PFSK-1 (cell line): Measurements from ENCODE around the gene ZSCAN16.

Experiments used
- FOXP2 ChIP-seq: optimal IDR thresholded peaks from 2 replicates; pipeline ENCODE3; 2011; ENCODE audit warnings: borderline replicate concordance, control low read depth, inconsistent platforms; ENCODE audit not compliant: insufficient read depth; ENCODE audit errors: extremely low read length, extremely low read depth
- POLR2AphosphoS5 ChIP-seq: IDR thresholded peaks from 2 replicates; pipeline ENCODE4 v1.6.1; 2012; ENCODE audit warnings: low read depth, mild to moderate bottlenecking, control low read depth, low read length, moderate library complexity
- SIN3A ChIP-seq: IDR thresholded peaks from 2 replicates; pipeline ENCODE4 v1.6.1; 2012; ENCODE audit warnings: mild to moderate bottlenecking, low read length, moderate library complexity, borderline replicate concordance; ENCODE audit not compliant: insufficient read depth
- TAF1 ChIP-seq: IDR thresholded peaks from 2 replicates; pipeline ENCODE4 v1.6.1; 2012; ENCODE audit warnings: low read length, control low read depth, borderline replicate concordance; ENCODE audit not compliant: insufficient read depth
- TF ChIP-seq, protein P1 (sequence below), 2 experiments: IDR thresholded peaks; 2 replicates each; pipeline versions ENCODE4 v1.6.1 to v1.8.0; 2011 to 2012; ENCODE audit warnings: low read depth in 2 of 2, low read length in 2 of 2, control low read depth in 1 of 2, inconsistent platforms in 1 of 2, mild to moderate bottlenecking in 1 of 2, moderate library complexity in 1 of 2; ENCODE audit not compliant: insufficient read depth in 1 of 2

The ZSCAN16 gene

DNA sequence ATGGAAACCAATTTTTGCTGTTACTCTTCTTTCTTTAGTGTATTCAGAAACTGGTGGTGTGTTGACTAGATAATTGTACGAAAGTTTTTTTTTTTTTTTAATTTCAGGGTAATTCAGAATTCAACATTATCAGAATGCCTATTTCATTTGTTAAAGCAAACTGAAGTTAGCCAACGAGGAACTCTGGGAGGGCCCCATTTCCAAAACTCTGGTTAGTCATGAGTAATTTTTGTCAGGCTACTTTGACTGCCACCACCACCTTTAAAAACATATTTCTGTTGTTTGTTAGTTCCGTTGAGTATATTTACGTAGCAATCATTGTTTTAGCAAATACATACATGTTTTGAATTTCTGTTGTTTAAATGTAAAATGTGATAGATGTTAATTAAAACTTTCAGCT, 18.0 kb downstream of the ZSCAN16 start:
- TF ChIP-seq TAF1 (no peak), FOXP2 (no peak), POLR2AphosphoS5 (no peak), SIN3A (no peak)
- TF ChIP-seq, protein P1, sequence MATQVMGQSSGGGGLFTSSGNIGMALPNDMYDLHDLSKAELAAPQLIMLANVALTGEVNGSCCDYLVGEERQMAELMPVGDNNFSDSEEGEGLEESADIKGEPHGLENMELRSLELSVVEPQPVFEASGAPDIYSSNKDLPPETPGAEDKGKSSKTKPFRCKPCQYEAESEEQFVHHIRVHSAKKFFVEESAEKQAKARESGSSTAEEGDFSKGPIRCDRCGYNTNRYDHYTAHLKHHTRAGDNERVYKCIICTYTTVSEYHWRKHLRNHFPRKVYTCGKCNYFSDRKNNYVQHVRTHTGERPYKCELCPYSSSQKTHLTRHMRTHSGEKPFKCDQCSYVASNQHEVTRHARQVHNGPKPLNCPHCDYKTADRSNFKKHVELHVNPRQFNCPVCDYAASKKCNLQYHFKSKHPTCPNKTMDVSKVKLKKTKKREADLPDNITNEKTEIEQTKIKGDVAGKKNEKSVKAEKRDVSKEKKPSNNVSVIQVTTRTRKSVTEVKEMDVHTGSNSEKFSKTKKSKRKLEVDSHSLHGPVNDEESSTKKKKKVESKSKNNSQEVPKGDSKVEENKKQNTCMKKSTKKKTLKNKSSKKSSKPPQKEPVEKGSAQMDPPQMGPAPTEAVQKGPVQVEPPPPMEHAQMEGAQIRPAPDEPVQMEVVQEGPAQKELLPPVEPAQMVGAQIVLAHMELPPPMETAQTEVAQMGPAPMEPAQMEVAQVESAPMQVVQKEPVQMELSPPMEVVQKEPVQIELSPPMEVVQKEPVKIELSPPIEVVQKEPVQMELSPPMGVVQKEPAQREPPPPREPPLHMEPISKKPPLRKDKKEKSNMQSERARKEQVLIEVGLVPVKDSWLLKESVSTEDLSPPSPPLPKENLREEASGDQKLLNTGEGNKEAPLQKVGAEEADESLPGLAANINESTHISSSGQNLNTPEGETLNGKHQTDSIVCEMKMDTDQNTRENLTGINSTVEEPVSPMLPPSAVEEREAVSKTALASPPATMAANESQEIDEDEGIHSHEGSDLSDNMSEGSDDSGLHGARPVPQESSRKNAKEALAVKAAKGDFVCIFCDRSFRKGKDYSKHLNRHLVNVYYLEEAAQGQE (IDR thresholded peaks at IDR 0.05; ENCODE audit: insufficient read depth in 1 of 2, low read depth in 2 of 2, low read length in 2 of 2), result no peak

DNA sequence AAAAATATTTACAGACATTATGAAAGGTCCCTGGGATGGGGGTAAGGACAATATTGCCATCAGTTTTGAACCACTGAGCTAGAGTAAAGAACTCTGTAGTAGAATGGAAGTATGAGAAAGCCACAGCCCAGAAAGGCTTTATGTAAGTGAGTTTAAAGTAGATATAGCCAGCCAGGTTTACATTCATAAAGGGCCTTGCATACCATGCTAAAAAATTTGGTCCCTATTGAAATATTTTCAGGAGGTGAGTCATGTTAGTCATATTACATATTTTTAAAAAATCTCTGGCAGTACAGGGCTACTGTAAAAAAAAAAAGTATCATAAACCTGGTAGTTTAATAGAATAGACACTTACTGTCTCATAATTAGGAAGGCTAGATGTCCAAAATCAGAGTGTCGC, 20.8 kb downstream of the ZSCAN16 start:
- no peak for TF ChIP-seq SIN3A
- no peak for TF ChIP-seq POLR2AphosphoS5

- TF ChIP-seq POLR2AphosphoS5 (no peak), TAF1 (no peak), FOXP2 (no peak), SIN3A (no peak)
- TF ChIP-seq, protein P1 (IDR thresholded peaks at IDR 0.05; ENCODE audit: insufficient read depth in 1 of 2, low read depth in 2 of 2, low read length in 2 of 2), result no peak
These were observed 28.1 kb downstream of the ZSCAN16 start for GRCh38 chr6:28152531-28152930.

GRCh38 chr6:28153546-28153945, 29.1 kb downstream of the ZSCAN16 start:
- TF ChIP-seq TAF1 (no peak), FOXP2 (no peak), SIN3A (no peak), POLR2AphosphoS5 (no peak)
- TF ChIP-seq, protein P1 (IDR thresholded peaks at IDR 0.05; ENCODE audit: insufficient read depth in 1 of 2, low read depth in 2 of 2, low read length in 2 of 2), result no peak

GRCh38 chr6:28154357-28154756, 29.9 kb downstream of the ZSCAN16 start:
- no peak for TF ChIP-seq POLR2AphosphoS5
- TF ChIP-seq, protein P1 (IDR thresholded peaks at IDR 0.05; ENCODE audit: insufficient read depth in 1 of 2, low read depth in 2 of 2, low read length in 2 of 2), result no peak
- TF ChIP-seq SIN3A, result no peak
- no peak for TF ChIP-seq FOXP2
- no peak for TF ChIP-seq TAF1
